Measurements from ENCODE around the gene ALDH7A1.
"Not testable (repeated sequence)": the region's sequence is repeated elsewhere in the genome, so short reads cannot be mapped to it uniquely, and the experiment has no call there.

The ALDH7A1 gene

DNA sequence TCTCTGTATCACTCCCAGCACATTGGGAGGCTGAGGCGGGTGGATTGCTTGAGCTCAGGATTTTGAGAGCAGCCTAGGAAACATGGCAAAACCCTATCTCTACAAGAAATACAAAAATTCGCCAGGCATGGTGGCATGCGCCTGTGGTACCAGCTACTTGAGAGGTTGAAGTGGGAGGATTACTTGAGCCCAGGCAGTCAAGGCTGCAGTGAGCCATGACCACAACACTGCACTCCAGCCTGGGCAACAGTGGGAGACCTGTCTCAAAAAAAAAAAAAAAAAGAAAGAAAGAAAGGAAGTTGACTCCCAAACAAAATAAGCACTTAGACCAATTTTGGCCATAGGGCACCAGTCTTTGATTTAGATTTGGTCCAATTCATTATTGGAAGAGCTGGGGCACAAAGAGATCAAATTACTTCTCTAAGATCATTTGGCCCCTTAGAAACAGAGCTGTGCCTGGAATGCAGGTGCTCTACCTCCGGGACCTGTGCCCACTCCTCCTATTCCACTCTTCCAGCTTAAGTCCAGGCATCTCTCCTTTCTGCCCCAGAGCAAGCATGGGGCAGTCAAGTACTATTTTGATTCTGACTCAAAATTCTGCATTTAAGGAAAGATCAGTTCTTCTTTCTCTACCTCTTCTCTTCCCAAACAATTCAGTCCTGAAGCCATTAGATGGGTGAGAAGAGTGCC is 59.0 kb downstream of the ALDH7A1 start:
- no peak for DNase-seq (ENCODE audit: low spot score)

- no peak for DNase-seq (ENCODE audit: low spot score)
These were observed 60.5 kb downstream of the ALDH7A1 start for GRCh38 chr5:126534553-126534952.

DNA sequence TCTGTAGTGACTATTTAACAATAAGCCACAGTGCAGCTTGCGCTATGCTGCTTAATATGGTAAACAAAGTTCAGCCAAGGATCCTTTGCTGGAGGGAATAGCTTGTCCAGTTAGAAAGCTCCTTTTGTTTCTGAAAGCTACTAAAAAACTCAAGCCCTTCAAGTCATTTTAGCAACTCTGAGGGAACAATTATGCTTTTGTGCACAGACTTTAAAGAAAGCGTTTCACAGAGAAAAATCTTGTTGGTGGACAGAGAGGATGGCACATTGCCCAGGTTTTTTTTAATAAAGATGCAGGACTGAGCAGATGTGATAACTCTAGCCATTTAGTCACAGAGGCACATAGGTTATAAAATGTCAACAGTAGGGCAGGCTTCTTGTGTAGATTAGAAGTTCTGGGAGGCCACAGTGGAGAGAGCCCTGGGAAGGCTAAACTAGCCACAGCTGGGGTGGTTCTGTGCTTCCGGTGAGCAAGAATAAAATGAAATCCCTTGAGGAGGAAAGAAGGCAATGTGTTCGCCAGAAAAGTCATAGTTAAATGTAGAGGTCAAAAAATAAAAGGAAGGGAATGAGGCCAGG is 63.4 kb downstream of the ALDH7A1 start:
- DNase-seq (ENCODE audit: low spot score), result peak; percentile 85

GRCh38 chr5:126527892-126528291 is 67.1 kb downstream of the ALDH7A1 start:
- DNase-seq (ENCODE audit: low spot score), result no peak

- DNase-seq (ENCODE audit: low spot score), result no peak
These were observed 67.9 kb downstream of the ALDH7A1 start for GRCh38 chr5:126527158-126527557.

DNA sequence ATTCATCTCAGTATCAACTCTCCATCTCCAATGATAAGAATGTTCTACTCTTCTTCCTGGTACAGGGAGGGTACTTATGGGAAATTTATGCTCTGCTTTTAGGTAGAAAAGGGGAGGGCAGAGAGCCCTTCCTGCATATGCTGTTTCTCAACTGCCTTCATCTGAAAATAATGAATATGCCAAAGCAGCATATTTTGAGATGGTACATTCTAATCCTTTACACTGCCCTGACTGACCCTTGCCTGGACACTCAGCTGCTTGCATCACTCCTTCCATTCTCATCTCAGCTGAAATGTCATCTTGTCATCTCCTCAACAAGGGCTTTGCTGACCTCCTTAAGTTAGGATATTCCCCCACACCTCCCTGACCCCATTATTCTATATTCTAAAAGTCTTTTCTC is 68.5 kb downstream of the ALDH7A1 start:
- DNase-seq (ENCODE audit: low spot score), result no peak

DNA sequence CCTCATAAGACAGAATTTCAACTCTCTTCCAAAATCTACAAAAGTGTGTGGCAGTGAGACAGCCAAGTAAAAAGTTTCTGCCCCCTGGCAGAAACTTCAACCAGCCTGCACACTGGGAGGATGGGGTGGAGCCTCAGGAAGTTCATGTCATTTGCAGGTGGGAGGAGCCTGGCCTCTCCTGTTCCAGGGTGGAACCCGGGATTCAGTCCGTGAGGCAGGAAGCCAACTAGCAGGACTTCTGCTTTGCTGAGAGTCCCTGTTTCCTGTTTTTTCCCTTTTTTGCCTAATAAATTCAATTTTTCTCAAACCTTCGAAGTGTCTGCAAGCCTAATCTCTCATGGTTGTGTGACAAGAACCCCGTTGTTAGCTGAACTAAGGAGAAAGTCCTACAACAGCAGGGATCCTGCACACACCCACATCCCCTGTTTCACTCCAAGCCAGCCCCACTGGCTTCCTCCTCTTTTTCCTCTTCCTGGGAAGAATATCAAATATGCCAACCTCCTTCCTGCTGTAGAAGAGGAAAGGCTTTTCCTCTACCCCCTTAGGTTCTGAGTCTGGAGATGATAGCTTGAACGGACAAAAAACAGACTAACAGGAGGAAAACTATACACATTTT is 69.3 kb downstream of the ALDH7A1 start:
- DNase-seq (ENCODE audit: low spot score), result peak; percentile 29

GRCh38 chr5:126523818-126524510 is 71.1 kb downstream of the ALDH7A1 start:
- DNase-seq (ENCODE audit: low spot score), result no peak

- DNase-seq (ENCODE audit: low spot score), result no peak
These were observed 73.9 kb downstream of the ALDH7A1 start for GRCh38 chr5:126521130-126521529.

- DNase-seq (ENCODE audit: low spot score), result no peak
These were observed 74.4 kb downstream of the ALDH7A1 start for GRCh38 chr5:126520593-126520953.

GRCh38 chr5:126519637-126520592 is 75.1 kb downstream of the ALDH7A1 start:
- DNase-seq (ENCODE audit: low spot score), result peak; percentile 29

GRCh38 chr5:126519223-126519622 is 75.8 kb downstream of the ALDH7A1 start:
- not testable (repeated sequence) for DNase-seq (ENCODE audit: low spot score)

DNA sequence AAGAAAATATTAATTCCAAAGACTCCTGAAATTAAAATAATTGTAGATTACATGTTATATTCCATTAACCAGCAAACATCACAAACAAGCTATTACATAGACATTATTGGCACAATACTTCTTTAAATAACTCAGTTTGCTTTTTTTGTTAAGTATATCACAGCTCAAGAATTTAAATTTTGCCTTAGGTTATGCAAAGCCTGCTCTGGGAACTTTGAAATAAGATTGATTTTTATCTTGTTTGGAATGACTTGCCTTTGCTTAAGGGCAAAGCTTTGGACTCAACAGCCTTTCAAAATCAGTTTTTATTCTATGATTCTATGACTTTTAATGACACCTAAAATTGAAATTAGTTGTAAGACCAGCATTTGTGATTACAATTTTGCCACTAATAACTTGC is 78.2 kb downstream of the ALDH7A1 start:
- no peak for DNase-seq (ENCODE audit: low spot score)

GRCh38 chr5:126516133-126516532 is 78.9 kb downstream of the ALDH7A1 start:
- DNase-seq (ENCODE audit: low spot score), result peak; percentile 75

DNA sequence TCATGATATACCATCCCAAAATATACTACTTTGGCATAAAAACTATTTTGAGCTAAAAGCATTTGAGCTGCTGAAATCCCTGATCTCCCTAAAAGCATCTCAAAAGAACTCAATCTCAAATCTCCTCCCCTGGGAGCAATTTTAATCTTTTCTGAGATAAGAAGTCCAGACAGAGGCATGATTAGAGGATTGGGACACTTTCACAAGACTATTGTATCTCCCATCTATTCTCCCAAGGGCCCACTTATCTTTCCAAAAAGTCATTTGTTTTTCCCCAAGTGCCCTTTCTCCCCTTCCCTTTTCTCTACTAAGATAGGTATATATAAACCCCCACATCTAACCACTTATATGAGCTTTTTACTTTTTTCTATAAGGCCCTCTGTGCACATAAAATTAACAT is 79.7 kb downstream of the ALDH7A1 start:
- DNase-seq (ENCODE audit: low spot score), result no peak

DNA sequence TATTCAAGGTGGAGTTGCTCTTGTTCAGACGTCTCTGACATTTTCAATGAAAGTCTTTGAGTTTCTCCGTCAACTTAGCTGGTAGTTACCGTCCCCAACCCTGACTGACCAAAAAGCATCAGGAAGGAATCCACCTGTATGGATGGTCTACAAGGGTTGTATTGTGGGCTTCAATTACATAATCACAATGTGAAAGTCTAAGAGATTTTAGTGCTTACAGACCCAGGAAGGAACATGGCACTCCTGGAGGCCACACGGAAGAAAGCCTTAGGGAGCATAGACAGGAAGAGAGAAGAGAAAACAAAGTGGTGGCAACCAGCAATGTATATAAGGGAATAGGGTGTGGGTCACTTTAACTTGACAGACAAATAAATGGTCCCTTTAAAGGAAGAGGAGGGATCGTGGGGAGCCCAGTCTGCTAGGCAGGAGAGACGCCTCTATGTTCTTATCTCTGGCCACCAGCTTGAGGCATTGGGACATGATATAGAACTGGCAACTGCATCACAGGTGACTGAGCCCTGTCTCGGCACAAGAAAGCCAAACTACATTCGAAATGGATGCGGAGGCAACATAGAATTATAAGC is 80.4 kb downstream of the ALDH7A1 start:
- DNase-seq (ENCODE audit: low spot score), result no peak

GRCh38 chr5:126514131-126514557 is 80.9 kb downstream of the ALDH7A1 start:
- DNase-seq (ENCODE audit: low spot score), result no peak

DNA sequence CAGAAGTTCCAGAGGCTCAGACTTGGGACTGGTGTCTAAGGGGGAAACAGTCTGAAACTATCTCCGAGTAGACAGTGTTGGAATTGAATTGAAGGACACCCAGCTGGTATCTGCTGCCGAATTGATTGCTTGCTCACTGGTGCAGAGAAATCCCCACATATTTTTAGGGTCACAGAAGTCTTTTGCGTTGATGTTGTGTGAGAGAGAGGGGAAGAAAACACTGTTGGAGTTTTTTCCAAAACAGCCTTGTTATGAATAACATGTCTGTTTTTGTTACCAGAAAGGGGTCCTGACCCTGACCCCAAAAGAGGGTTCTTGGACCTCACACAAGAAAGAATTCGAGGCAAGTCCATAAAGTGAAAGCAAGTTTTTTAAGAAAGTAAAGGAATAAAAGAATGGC is 81.3 kb downstream of the ALDH7A1 start:
- no peak for DNase-seq (ENCODE audit: low spot score)

DNA sequence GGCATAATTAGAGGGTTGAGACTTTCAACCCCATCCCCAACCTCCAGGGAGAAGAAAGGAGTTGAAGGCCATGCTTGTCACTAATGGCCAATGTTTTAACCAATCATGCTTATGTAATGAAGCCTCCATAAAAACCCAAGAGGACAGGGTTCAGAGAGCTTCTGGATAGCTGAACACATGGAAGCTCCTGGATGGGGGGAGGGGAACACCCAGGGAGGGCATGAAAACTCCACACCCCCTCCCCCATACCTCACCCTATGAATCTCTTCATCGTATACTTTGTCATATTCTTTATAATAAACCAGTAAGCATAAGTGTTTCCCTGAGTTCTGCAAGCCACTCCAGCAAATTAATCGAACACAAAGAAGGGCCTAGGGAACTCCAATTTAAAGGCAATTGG is 81.7 kb downstream of the ALDH7A1 start:
- DNase-seq (ENCODE audit: low spot score), result no peak

DNA sequence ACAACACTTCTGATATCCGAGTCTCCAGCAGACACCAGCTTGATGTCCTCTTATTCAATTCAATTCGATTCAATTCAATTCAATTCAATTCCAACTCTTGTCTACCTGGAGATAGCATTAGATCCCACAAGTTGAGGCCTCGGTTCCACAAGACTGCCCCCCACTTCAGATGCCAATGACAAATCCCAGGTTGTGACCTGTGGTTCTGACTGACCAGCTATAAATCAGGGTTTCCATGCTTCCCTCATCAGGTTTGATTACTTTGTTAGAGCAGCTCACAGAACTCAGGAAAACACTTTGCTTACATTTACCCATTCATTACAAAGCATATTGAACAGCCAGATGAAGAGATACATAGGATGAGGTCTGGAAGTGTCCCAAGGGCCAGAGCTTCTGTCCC is 82.6 kb downstream of the ALDH7A1 start:
- no peak for DNase-seq (ENCODE audit: low spot score)

DNA sequence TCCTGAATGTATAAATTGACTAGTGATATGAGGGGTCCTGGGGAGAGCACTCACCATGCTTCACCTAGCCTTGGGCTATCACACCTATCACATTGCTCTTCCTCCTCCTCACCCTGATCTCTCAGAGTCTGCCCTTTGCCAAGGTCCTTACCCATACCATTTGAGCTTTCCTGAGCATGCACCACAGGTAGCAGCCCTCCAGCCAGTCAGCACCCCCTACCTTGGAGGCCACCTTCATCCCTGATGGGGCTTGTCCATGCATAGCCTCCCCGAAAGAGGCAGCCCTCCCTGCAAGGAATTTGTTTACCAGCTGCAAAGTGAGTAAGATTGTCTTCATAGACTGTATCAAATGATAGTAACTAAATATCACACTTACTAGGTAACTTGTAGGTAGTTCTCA is 83.1 kb downstream of the ALDH7A1 start:
- no peak for DNase-seq (ENCODE audit: low spot score)

DNA sequence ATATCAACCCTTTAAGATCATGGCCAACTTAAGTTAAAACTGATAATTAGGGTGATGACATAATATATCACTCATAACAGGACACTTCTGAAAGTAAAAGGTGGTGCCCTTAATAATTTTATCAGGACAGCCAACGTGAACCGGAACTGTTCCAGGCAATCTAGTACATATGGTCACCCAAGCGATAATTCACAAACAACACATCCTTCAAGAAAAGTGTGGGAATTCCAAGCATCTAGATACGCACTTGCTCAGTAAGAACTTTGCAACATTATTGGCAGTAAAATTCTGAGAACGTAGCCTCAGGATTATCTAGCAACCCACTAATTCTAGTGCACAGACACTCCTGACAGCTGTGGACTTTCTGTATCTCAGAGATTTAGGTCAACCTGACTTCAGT is 85.7 kb downstream of the ALDH7A1 start:
- DNase-seq (ENCODE audit: low spot score), result no peak
